HG03442 (cell line): ENCODE data around the gene ZNF532.
"Not testable (repeated sequence)": the region's sequence is repeated elsewhere in the genome, so short reads cannot be mapped to it uniquely, and the experiment has no call there.

Experiments used
- ATAC-seq: cut with Tn5 transposase; IDR thresholded peaks from one replicate; pipeline ENCODE4 v1.9.1; 2021; ENCODE audit warnings: mild to moderate bottlenecking, moderate library complexity; ENCODE audit not compliant: unreplicated experiment

The ZNF532 gene

GRCh38 chr18:58848685-58849084, 16.0 kb upstream of the ZNF532 start:
- ATAC-seq = no peak

DNA sequence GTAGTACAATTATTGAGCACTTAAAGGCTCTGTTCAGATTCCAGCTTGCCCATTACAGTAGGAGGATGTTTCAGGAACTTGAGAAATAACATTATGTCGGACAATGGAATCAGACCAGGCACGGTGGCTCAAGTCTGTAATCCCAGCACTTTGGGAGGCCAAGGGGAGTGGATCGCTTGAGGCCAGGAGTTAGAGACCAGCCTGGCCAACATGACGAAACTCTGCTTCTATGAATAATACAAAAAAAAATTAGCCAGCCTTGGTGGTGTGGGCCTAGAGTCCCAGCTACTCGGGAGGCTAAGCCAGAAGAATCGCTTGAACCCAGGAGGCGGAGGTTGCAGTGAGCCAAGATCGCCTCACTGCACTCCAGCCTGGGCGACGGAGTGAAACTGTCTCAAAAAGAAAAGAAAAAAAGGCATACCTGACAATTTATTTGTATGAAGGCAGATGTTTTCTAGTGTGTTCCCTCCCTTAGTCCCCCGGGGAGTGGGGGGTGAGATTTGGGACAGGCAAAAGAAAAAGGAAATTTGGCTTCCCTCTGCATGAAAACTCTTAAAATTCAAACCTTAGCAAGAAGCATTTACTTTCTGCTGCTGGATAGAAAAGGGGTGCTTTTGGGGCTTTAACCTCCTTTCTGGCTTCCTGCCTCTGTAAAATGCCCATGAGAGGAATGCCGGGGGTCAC, 13.7 kb upstream of the ZNF532 start:
- no peak for ATAC-seq

DNA sequence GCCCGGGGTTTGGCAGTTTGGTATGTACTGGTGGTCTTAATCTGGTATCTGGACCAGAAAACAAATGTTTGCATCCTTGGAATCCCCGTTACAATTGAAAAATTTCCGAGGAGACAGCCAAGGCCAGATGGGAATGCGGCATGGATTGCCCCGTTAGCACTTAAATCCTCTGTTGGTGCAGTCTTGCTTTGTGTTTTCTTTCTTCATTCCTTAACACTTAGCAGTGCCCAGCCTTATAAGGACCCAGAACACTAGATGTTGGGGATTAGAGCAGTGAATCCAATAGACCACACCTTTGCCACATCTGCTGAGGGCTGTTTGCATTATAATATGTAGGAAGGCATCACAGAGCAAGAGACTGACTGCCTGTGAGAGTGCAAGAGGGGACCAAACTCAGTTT, 12.8 kb upstream of the ZNF532 start:
- ATAC-seq = no peak

- no peak for ATAC-seq
These were observed 12.0 kb upstream of the ZNF532 start for GRCh38 chr18:58852629-58853028.

DNA sequence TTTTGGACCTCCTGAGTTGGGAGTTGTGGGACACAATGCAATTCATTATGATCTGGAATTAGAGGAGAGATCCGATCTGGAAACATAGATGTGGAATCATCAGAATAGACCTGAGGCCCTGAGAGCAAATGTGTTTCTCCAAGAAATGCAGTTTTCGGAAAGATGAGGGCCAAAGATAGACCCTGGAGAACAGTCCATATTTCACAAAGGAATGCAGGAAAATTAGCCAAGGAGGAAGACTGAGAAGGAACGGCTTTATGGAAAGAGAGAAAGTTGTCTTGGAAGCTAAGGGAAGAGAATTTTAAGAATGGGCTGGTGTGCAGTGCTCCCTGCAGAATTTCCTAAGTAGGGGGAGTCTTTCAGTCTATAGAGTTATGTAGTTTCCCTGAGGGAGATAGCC, 11.1 kb upstream of the ZNF532 start:
- ATAC-seq = no peak

DNA sequence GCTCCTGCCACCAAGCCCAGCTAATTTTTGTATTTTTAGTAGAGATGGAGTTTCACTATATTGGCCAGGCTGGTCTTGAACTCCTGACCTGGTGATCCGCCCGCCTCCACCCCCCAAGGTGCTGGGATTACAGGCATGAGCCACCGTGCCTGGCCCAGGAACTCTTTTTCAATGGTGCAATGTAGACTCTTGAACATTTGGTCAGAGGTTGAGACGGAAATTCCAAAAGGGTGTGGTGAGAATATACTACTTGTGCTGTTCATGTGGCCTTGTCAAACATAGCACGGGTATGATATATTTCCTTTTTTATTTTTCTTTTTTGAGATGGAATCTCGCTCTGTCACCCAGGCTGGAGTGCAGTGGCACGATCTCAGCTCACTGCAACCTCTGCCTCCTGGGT, 9.2 kb upstream of the ZNF532 start:
- ATAC-seq = not testable (repeated sequence)

DNA sequence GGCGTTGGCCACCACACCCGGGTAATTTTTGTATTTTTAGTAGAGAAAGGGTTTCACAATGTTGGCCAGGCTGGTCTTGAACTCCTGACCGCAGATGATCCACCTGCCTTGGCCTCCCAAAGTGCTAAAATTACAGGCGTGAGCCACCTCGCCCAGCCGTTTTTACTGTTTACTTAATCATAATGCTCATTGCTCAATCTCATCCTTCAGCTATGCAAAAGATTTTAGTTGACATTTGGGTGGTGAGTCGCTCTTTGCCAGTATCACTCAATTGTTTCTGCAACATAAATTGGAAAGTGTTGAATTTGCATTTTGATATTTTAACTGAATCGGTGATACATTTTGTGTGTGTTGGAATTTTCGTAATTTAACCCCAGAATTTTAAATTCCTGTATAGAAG, 7.8 kb upstream of the ZNF532 start:
- ATAC-seq = no peak

- ATAC-seq = no peak
These were observed 5.8 kb upstream of the ZNF532 start for GRCh38 chr18:58858591-58859468.

DNA sequence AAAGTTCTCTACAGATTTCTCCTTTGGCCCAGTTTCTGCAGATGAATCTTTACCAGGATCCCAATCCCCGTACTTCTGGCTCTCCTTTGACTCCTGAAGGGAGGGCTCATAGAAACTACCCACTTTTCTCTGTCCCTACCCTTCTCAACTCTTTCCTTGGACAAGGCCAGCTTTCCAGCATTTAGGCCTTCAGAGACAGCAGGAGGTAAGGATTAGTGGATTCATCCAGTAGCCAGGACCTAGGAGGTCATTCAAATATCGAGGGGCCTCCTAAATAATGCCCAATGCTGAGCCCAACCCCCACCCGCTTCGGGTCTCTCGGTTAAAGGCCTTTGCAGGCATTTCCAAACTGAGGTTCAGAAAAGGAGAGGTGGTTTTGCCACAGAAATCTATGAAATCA, 4.8 kb upstream of the ZNF532 start:
- ATAC-seq = no peak

GRCh38 chr18:58860747-58861231, 3.9 kb upstream of the ZNF532 start:
- ATAC-seq = no peak

DNA sequence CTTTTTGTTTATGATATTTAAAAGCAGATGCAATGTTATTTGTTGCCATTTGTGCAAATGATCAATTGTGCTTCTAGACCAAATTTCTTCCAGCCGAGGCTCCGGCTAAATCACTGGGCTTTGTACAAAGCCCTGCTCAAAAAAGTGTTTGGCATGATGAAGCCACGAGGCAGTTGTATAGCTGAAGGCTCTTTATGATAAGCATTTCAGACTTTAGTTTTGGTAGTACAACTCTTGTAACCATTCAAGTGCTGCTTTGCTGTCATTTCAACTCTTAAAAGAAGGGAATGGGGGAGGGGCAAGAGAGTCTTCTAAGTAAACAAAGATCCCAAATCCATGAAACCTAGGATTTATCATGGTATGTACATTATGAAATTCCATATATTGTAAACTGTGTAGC, 3.3 kb upstream of the ZNF532 start:
- no peak for ATAC-seq

DNA sequence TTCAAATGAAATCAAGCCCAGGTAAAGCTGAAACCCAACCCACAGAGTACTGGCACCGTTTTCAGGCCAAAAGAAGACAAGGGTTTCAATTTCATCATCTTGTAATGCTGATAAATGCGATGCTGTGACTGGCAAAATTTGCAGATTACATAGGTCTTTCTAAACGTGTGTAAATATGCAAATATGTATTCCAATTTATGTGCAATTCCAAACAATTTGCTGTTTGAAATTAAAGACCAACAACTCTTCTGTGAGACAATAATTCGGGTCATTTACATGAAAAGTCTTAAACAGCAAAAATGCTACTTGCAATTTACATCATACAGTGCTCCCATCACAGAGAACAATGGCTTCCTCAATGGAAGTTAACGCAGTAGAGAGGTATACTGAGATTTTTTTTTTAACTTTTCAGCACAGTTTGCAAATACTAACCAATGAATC, 2.8 kb upstream of the ZNF532 start:
- ATAC-seq = no peak

DNA sequence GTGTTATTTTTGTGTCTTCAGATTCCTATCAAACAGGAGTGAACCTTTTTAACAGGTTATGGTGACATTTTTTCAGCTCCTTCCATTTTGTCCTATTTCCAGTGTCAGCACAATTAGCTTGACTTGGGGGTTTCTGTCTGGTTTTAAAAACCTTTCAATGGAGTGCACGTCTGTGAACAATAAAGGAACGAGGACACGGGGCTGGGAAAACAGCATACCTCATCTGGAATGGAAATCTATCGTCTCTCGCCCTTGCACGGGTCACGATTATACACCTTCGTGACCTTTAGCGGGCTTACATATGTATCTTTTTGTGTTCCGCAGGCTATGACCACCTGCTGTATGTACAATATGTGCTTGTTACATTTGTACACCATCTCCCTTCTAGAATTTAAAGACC, 2.3 kb upstream of the ZNF532 start:
- ATAC-seq = no peak

- no peak for ATAC-seq
These were observed 1.7 kb upstream of the ZNF532 start for GRCh38 chr18:58862851-58863538.

GRCh38 chr18:58863539-58864145, 1.0 kb upstream of the ZNF532 start:
- no peak for ATAC-seq

- ATAC-seq = no peak
These were observed 435 bp downstream of the ZNF532 start for GRCh38 chr18:58865033-58865590.

DNA sequence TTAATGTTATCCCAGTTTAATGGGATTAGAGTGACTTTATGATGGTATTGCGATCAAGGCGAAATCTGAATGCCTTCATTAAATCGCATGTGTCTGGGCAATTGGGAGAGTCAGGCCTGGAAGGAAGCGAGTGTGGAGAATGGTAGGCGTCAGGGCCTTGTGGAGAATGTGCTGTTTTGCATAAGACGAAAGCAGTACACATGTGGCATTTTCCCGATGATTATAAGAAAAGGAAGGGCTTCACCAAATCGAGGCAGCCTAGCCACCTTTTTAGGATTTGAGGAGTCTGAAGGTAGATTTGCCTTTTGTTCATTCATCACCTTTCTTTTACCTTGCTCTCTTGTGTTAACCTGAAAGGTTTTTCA, 1.0 kb downstream of the ZNF532 start:
- ATAC-seq = no peak

DNA sequence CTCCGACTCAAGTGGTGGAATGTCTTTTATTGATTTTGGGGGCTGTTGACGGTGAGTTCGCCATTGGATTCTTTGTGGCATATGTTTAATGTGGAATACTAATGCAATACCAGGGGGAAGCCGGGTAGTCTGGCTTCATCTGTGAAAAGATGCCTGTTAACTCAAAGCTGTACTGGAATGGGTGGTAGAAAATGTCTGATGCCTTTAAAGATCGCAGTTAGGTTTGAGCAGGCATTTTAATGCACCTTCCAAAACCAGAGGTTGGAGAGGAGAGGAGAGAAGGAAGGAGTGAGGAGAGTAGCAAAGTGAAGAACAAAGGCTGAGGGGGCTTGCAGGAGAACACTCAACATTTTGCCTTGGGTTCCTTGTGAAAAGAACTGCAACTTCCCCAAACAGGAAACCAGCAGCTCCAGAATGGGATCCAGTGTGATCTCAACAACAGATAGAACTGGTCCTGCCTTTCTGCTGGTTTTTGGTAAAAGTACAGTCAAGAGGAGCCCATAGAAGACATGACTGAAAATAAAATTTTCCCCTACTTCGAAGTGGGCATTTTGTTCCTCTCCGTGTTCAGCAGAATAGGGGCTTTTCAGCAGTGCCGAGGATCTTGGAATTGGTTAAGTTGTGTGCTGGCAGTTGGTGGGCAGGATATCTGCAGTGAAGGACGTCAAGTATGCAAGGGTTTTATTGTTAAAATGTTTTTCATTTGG, 1.5 kb downstream of the ZNF532 start:
- ATAC-seq = no peak

DNA sequence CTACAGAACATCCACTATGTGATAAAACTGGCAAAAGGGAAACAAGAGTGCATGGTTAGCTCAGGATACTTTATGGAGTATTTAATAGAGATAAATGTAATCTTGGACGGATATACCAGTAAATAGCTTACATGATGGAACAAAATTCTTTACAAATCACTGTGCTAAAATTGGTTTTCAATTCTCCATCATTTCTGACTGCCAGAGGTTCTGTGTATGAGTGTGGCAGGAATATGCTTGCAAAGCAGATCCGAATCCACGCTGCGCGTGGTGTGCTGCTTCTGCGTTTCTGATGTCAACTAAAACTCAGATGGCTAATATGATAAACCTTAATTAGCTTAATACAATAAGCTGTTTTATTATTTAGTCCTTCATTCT, 2.1 kb downstream of the ZNF532 start:
- no peak for ATAC-seq

DNA sequence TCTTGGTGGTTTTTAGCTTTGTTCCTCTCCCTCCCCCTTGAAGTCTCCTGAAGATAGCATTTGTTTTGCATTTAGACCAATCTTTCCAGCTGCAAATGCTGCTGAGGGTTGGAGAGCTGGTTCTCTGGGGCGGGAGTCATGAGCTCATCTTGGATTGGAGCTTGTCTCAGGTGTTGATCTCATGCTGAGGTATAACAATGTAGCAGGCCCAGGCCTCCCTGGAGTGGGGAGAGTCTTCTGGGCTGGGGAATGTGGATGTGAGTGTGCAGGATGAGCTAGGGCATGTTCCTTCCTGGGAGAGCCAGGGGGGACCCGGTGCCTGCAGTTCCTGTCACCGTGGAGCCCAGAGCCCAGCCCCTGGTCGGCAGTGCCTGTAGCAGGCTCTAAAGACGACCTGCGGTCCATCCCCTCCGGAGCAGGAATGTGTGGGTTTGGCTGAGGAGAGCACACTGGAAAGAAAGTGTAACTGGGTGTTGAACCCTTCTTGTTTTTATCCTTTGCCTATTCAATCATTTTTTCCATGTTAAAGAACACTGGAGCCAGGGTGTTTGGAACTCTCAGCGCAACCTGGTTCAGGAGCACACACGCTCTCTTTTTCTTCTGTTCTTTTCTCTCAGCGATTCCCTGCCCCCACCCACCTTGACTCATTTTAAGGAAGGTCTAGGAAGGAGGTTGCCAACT, 2.7 kb downstream of the ZNF532 start:
- no peak for ATAC-seq
